Measurements from ENCODE around the gene CTIF. TPM values are rescaled to one million over a fixed set of nuclear protein-coding genes. Genes with fewer than 3 reads are reported as not detected.

CTIF gene
- polyA plus RNA-seq, 1 donor from 2014 or later = 50.2 TPM

DNA sequence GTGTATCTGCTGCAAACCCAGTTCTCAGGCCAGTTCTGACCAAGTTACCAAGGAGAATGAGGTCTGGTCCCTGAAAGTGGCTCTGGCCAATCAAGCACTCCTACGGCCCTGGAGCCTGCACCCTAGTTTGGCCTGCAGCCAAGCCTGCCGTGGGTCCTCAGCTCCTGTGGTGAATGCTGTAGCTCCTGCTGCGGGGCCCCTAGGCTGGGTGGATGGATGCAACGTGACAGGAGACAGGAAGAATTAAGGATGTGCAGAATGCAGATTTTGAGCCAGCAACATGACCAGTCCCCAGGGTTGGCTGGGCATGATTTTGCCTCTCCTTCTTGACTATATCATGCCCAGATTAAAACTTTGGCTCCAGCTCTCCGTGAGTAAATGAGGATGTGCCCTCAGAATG, 314.8 kb downstream of the CTIF start:
- H4K20me1 ChIP-seq (ENCODE audit: insufficient read depth) = no peaks in the 10 kb centered on the region
- H3K36me3 ChIP-seq (ENCODE audit: insufficient read depth, low read length) = no peaks in the 10 kb centered on the region
- H3K4me2 ChIP-seq (ENCODE audit: low read length) = no peak overlapping the region
- H3K9me2 ChIP-seq (ENCODE audit: insufficient read depth, low read length) = no peaks in the 10 kb centered on the region
- H3K9ac ChIP-seq (ENCODE audit: low read length) = no peak overlapping the region
- H3F3A ChIP-seq (ENCODE audit: insufficient read depth, low read length, poor library complexity, severe bottlenecking) = no peaks in the 10 kb centered on the region
- H3K9me3 ChIP-seq (ENCODE audit: low read length) = no peaks in the 10 kb centered on the region
- no peak overlapping the region for H3K4me3 ChIP-seq (ENCODE audit: low read length)
- no peak for TF ChIP-seq EP300 (conservative IDR thresholded peaks at IDR 0.05; ENCODE audit: poor library complexity, severe bottlenecking)
- H3K27ac ChIP-seq (ENCODE audit: low read length) = no peak overlapping the region
- no peak overlapping the region for H2AFZ ChIP-seq (ENCODE audit: low read depth, low read length)
- no peaks in the 10 kb centered on the region for H3K27me3 ChIP-seq (ENCODE audit: insufficient read depth, low read depth, low read length)
- H3K79me2 ChIP-seq (replicated peaks; ENCODE audit: insufficient read depth, low read length) = no peaks in the 10 kb centered on the region

DNA sequence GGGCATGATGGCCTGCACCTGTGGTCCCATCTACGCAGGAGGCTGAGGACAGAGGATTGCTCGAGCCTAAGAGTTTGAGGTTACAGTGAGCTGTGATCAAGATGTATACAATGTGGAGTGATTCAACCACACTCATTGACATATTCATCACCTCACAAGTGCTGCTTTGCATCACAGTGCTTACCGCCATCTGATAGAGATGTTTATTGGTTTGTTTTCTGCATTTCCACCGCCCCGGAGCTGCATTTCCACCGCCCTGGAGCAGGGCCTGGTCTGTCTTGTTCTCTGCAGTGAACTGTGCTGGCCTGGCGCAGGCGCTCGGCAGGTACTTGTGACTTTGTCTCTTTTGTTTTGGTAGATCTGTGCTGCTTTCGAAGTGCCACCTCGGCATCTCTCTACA, 315.9 kb downstream of the CTIF start:
- Histone ChIP-seq H3K27ac (ENCODE audit: low read length) (no peak overlapping the region), H4K20me1 (ENCODE audit: insufficient read depth) (no peaks in the 10 kb centered on the region), H2AFZ (ENCODE audit: low read depth, low read length) (no peak overlapping the region), H3K27me3 (ENCODE audit: insufficient read depth, low read depth, low read length) (no peaks in the 10 kb centered on the region), H3K9me2 (ENCODE audit: insufficient read depth, low read length) (no peaks in the 10 kb centered on the region), H3K4me3 (ENCODE audit: low read length) (no peak overlapping the region), H3K79me2 (replicated peaks; ENCODE audit: insufficient read depth, low read length) (no peaks in the 10 kb centered on the region), H3K4me2 (ENCODE audit: low read length) (no peak overlapping the region), H3F3A (ENCODE audit: insufficient read depth, low read length, poor library complexity, severe bottlenecking) (no peaks in the 10 kb centered on the region), H3K36me3 (ENCODE audit: insufficient read depth, low read length) (no peaks in the 10 kb centered on the region), H3K9me3 (ENCODE audit: low read length) (no peaks in the 10 kb centered on the region), H3K9ac (ENCODE audit: low read length) (no peak overlapping the region)
- no peak for TF ChIP-seq EZH2 (IDR thresholded peaks at IDR 0.05; ENCODE audit: borderline replicate concordance, insufficient read depth, low read length, poor library complexity, severe bottlenecking)
- no peak for TF ChIP-seq RAD21 (conservative IDR thresholded peaks at IDR 0.05)
- no peak for TF ChIP-seq SMC3 (conservative IDR thresholded peaks at IDR 0.05; ENCODE audit: poor library complexity)
- no peak for TF ChIP-seq EP300 (conservative IDR thresholded peaks at IDR 0.05; ENCODE audit: poor library complexity, severe bottlenecking)
- TF ChIP-seq TAF1 (IDR thresholded peaks at IDR 0.05; ENCODE audit: low read depth) = no peak
- TF ChIP-seq, protein P1, sequence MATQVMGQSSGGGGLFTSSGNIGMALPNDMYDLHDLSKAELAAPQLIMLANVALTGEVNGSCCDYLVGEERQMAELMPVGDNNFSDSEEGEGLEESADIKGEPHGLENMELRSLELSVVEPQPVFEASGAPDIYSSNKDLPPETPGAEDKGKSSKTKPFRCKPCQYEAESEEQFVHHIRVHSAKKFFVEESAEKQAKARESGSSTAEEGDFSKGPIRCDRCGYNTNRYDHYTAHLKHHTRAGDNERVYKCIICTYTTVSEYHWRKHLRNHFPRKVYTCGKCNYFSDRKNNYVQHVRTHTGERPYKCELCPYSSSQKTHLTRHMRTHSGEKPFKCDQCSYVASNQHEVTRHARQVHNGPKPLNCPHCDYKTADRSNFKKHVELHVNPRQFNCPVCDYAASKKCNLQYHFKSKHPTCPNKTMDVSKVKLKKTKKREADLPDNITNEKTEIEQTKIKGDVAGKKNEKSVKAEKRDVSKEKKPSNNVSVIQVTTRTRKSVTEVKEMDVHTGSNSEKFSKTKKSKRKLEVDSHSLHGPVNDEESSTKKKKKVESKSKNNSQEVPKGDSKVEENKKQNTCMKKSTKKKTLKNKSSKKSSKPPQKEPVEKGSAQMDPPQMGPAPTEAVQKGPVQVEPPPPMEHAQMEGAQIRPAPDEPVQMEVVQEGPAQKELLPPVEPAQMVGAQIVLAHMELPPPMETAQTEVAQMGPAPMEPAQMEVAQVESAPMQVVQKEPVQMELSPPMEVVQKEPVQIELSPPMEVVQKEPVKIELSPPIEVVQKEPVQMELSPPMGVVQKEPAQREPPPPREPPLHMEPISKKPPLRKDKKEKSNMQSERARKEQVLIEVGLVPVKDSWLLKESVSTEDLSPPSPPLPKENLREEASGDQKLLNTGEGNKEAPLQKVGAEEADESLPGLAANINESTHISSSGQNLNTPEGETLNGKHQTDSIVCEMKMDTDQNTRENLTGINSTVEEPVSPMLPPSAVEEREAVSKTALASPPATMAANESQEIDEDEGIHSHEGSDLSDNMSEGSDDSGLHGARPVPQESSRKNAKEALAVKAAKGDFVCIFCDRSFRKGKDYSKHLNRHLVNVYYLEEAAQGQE (IDR thresholded peaks at IDR 0.05; ENCODE audit: borderline replicate concordance) = no peak
- no peak for TF ChIP-seq CTCF (IDR thresholded peaks at IDR 0.05; ENCODE audit: poor library complexity, severe bottlenecking)
- TF ChIP-seq POLR2AphosphoS5 (IDR thresholded peaks at IDR 0.05) = no peak
- no peak for TF ChIP-seq MXI1 (conservative IDR thresholded peaks at IDR 0.05; ENCODE audit: poor library complexity, severe bottlenecking)

All from neural cell (in vitro differentiated cells).